IPS DF 6.9 (cell line): ENCODE data around the gene TPH2.

Source experiments
- DNase-seq: peaks from one replicate; pipeline ENCODE4 v3.0.0-alpha.2; 2013; ENCODE audit warnings: low read depth, low spot score
- H3K27ac ChIP-seq: one replicate; pipeline ENCODE4 v1.5.1; 2013; ENCODE audit warnings: low read length, control low read depth
- H3K27me3 ChIP-seq: 2 replicates; pipeline ENCODE4 v1.6.1; 2013; ENCODE audit warnings: mild to moderate bottlenecking, low read length; ENCODE audit not compliant: control insufficient read depth, insufficient read depth
- H3K36me3 ChIP-seq: 2 replicates; pipeline ENCODE4 v1.6.1; 2013; ENCODE audit warnings: low read length; ENCODE audit not compliant: control insufficient read depth, insufficient read depth
- H3K4me1 ChIP-seq: 2 replicates; pipeline ENCODE4 v1.6.1; 2013; ENCODE audit warnings: low read length; ENCODE audit not compliant: control insufficient read depth, insufficient read depth
- H3K4me3 ChIP-seq: 2 replicates; pipeline ENCODE4 v1.5.1; 2013; ENCODE audit warnings: mild to moderate bottlenecking, low read length
- H3K9me3 ChIP-seq: 2 replicates; pipeline ENCODE4 v1.6.1; 2013; ENCODE audit warnings: low read length, inconsistent platforms; ENCODE audit not compliant: control insufficient read depth, insufficient read depth
- WGBS: extraction: QIAGEN DNeasy Blood & Tissue Kit; methylation state at CpG from one replicate; pipeline ENCODE4 v1.1.7; 2013; ENCODE audit warnings: mixed read lengths, missing lambda C conversion rate; ENCODE audit not compliant: insufficient read length, insufficient coverage; 5-methylcytosine and 5-hydroxymethylcytosine counted together

The TPH2 gene

GRCh38 chr12:71958056-71958455, 19.4 kb downstream of the TPH2 start:
- Histone ChIP-seq H3K9me3 (no peaks in the 10 kb centered on the region), H3K36me3 (no peaks in the 10 kb centered on the region), H3K4me1 (peaks cover 2% of the 10 kb centered on the region; the same call in 1 of the 2 replicates), H3K27ac (no peak overlapping the region), H3K4me3 (no peak overlapping the region), H3K27me3 (no peaks in the 10 kb centered on the region; the same call in 1 of the 2 replicates)
- no peak for DNase-seq
- no CpG with 5 or more reads among the region's 2 CpGs for WGBS

DNA sequence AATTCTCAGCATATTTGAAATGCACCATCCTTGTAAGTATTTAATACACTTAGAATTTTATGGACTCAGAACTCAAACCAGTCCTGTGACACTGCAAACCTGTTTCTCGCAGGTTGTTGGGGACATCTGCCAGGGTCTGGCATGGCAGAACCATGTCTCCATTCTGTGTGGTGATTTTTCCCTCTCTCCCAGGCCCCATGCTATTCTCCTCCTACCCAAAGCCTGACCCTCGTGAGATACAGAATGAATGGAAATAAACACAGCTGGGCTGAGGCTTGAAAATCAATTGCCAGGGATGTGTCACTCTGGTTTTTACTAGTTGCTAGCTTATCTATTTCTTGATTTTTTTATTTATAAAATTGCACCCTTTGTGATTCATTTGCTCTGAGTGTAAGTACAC, 19.8 kb downstream of the TPH2 start:
- no CpG with 5 or more reads among the region's 2 CpGs for WGBS
- no peak for DNase-seq
- Histone ChIP-seq H3K36me3 (no peaks in the 10 kb centered on the region), H3K4me1 (no peaks in the 10 kb centered on the region), H3K27ac (no peak overlapping the region), H3K4me3 (no peak overlapping the region), H3K9me3 (no peaks in the 10 kb centered on the region), H3K27me3 (no peaks in the 10 kb centered on the region; the same call in 1 of the 2 replicates)

GRCh38 chr12:71958993-71959578, 20.4 kb downstream of the TPH2 start:
- H3K4me1 ChIP-seq: no peaks in the 10 kb centered on the region
- H3K27me3 ChIP-seq: no peaks in the 10 kb centered on the region; the same call in 1 of the 2 replicates
- DNase-seq: no peak
- H3K27ac ChIP-seq: no peak overlapping the region
- no peaks in the 10 kb centered on the region for H3K36me3 ChIP-seq
- H3K4me3 ChIP-seq: no peak overlapping the region
- no peaks in the 10 kb centered on the region for H3K9me3 ChIP-seq
- no CpG with 5 or more reads among the region's 4 CpGs for WGBS

GRCh38 chr12:71967211-71967610, 28.6 kb downstream of the TPH2 start:
- H3K4me3 ChIP-seq: no peak overlapping the region
- no peaks in the 10 kb centered on the region for H3K9me3 ChIP-seq
- no peaks in the 10 kb centered on the region; the same call in 1 of the 2 replicates for H3K4me1 ChIP-seq
- DNase-seq: no peak
- no peak overlapping the region for H3K27ac ChIP-seq
- no peaks in the 10 kb centered on the region for H3K27me3 ChIP-seq
- no CpG with 5 or more reads among the region's 3 CpGs for WGBS
- no peaks in the 10 kb centered on the region for H3K36me3 ChIP-seq

DNA sequence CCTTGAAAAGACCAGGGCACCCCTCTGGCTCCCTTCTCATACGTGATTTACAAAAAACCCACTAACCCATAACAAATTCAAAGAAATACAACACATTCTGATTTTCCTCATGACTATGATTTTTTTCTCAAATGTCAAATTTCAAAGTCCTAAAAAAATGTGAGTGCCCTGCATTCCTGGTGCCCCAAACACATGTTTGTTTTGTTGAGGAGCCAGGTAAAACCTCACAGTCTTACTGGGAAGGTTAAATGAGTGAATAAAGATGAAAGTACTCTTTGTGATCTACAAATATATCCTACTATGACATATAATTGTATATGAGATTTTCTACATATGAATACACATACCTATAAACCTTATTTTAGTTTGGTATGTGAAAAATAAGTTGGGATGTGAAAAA, 30.7 kb downstream of the TPH2 start:
- H3K4me1 ChIP-seq: no peaks in the 10 kb centered on the region; the same call in 1 of the 2 replicates
- H3K9me3 ChIP-seq: no peaks in the 10 kb centered on the region
- DNase-seq: no peak
- H3K4me3 ChIP-seq: no peak overlapping the region
- no peak overlapping the region for H3K27ac ChIP-seq
- H3K36me3 ChIP-seq: no peaks in the 10 kb centered on the region
- no CpG with 5 or more reads among the region's 1 CpG for whole genome bisulfite sequencing
- no peaks in the 10 kb centered on the region for H3K27me3 ChIP-seq

- no peaks in the 10 kb centered on the region for H3K9me3 ChIP-seq
- H3K27me3 ChIP-seq: no peaks in the 10 kb centered on the region
- H3K27ac ChIP-seq: no peak overlapping the region
- no peaks in the 10 kb centered on the region for H3K36me3 ChIP-seq
- no peak for DNase-seq
- no peaks in the 10 kb centered on the region; the same call in 1 of the 2 replicates for H3K4me1 ChIP-seq
- H3K4me3 ChIP-seq: no peak overlapping the region
- WGBS: no CpG with 5 or more reads among the region's 5 CpGs
Observed at GRCh38 chr12:71970031-71970430, 31.4 kb downstream of the TPH2 start.

- no peaks in the 10 kb centered on the region for H3K9me3 ChIP-seq
- H3K4me1 ChIP-seq: no peaks in the 10 kb centered on the region
- no peak overlapping the region for H3K4me3 ChIP-seq
- H3K27ac ChIP-seq: no peak overlapping the region
- DNase-seq: no peak
- no peaks in the 10 kb centered on the region for H3K27me3 ChIP-seq
- WGBS: no CpG with 5 or more reads among the region's 4 CpGs
- no peaks in the 10 kb centered on the region for H3K36me3 ChIP-seq
Observed at GRCh38 chr12:71972441-71973074, 33.9 kb downstream of the TPH2 start.

DNA sequence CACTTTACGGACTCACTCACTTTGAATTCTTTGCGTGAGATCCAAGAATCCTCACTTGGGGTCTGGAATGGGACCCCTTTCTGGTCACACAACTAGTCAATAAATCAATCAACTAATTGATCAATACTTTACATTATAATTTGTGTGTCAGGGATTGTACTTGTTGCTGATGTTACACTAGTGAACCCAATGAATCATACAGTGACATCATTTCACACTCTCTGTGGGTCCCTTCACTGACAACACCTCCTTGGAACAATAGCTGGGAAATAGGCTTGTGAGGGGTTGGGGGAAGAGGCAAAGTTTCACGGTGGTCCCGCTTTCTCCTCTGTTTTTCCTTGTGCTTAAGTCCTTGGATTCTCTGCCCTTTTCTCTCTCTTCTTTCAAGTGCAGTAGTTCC, 35.0 kb downstream of the TPH2 start:
- H3K36me3 ChIP-seq: no peaks in the 10 kb centered on the region
- no peaks in the 10 kb centered on the region for H3K27me3 ChIP-seq
- H3K4me1 ChIP-seq: no peaks in the 10 kb centered on the region
- WGBS: no CpG with 5 or more reads among the region's 4 CpGs
- no peak for DNase-seq
- H3K9me3 ChIP-seq: no peaks in the 10 kb centered on the region
- H3K4me3 ChIP-seq: no peak overlapping the region
- H3K27ac ChIP-seq: no peak overlapping the region

DNA sequence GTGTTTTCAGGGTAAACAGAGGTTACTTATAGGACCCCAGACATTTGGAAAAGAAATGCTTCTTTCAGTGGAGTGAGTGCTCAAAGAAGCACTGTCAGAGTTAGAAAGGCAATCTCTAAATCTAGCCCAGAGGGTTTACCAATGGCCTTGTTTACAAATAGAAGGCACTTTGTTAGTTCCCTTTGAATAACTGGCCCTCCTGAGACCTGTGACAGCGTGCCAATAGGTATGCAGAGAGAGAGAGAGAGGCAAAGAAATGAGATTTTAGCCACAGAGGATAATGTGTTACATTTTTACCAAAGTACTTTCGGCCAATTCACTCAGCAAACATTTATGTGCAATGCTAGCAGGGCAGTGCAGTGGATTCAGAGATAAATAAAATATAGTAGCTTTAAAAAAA, 41.9 kb downstream of the TPH2 start:
- Histone ChIP-seq H3K9me3 (no peaks in the 10 kb centered on the region), H3K36me3 (no peaks in the 10 kb centered on the region), H3K4me3 (no peak overlapping the region), H3K27ac (no peak overlapping the region), H3K4me1 (no peaks in the 10 kb centered on the region), H3K27me3 (no peaks in the 10 kb centered on the region)
- WGBS: no CpG with 5 or more reads among the region's 2 CpGs
- no peak for DNase-seq

DNA sequence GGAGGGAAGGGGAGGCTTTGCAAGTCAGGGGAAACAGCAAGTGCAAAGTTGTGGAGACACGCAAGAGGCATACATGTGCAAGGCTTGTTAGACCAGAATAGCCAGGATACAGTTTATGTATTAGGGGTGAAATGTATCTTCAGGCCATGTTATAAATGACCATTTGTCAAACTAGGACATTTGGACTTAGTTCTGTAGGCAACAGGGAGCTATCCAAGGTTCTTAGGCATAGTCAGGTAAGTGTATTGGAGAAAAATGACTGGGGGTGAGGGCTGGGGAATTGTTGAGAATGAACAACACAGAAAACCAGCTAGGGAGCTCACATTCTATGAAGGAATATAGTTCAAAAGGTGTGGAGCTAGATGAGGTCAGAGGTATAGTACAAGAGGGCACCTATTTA, 42.5 kb downstream of the TPH2 start:
- no CpG with 5 or more reads among the region's 1 CpG for WGBS
- no peaks in the 10 kb centered on the region for H3K27me3 ChIP-seq
- H3K4me3 ChIP-seq: no peak overlapping the region

GRCh38 chr12:71994715-71995114, 56.1 kb downstream of the TPH2 start:
- H3K36me3 ChIP-seq: no peaks in the 10 kb centered on the region
- WGBS: no CpG with 5 or more reads among the region's 2 CpGs
- H3K27ac ChIP-seq: no peak overlapping the region
- H3K27me3 ChIP-seq: no peaks in the 10 kb centered on the region
- H3K9me3 ChIP-seq: no peaks in the 10 kb centered on the region
- H3K4me1 ChIP-seq: no peaks in the 10 kb centered on the region
- H3K4me3 ChIP-seq: no peak overlapping the region
- no peak for DNase-seq

More for the DNA sequence above, 42.5 kb downstream of the TPH2 start:
- no peak for DNase-seq
- Histone ChIP-seq H3K27ac (no peak overlapping the region), H3K4me1 (0 out of 2 replicates have a peak, but pooled peaks cover 1% of the 10 kb centered on the region), H3K9me3 (no peaks in the 10 kb centered on the region), H3K36me3 (no peaks in the 10 kb centered on the region)
